GM19438 (cell line): ENCODE results near the gene OXCT1.
"Not testable (repeated sequence)": the region's sequence is repeated elsewhere in the genome, so short reads cannot be mapped to it uniquely, and the experiment has no call there.

Experiments used
- ATAC-seq: cut with Tn5 transposase; IDR thresholded peaks from one replicate; pipeline ENCODE4 v1.9.1; 2021; ENCODE audit warnings: low read depth; ENCODE audit not compliant: unreplicated experiment

Gene OXCT1

DNA sequence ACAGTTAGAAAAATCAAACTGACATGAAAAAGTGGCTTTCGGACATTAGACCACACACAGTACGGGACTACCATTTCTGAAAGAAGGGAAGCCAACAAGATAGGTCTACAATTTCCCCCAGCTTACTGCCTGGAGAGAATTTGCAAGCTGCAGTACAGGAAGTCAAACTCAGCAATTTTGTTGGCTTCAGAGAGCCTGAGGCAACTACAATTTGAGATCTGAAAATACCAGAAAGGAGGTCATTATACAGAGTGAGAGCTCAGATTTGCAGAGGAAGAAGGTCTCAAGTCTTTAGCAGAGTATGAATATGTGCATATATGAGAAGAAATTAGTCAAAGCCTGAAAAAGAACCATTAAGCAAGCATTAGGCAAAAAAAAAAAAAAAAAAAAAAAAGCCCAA is 83.0 kb downstream of the OXCT1 start:
- ATAC-seq = no peak

DNA sequence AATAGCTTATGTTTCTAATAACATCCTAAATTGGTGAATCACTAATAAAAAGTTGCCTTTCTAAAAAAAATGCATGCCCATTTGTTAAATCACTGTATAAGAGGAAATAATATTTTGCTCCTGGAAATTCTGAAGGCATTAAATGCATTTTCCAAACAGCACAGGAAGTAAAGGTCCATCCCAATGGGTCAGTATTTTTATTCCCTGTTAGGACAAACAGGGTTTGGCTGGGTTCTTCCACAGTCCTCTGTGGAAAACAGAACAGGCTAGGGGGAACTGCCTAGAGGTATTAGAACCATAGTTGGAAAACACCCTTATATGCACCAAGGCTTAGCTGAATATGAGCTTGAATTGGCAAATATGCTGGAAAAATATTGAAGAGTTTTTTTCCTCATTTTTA is 85.2 kb downstream of the OXCT1 start:
- ATAC-seq = no peak

DNA sequence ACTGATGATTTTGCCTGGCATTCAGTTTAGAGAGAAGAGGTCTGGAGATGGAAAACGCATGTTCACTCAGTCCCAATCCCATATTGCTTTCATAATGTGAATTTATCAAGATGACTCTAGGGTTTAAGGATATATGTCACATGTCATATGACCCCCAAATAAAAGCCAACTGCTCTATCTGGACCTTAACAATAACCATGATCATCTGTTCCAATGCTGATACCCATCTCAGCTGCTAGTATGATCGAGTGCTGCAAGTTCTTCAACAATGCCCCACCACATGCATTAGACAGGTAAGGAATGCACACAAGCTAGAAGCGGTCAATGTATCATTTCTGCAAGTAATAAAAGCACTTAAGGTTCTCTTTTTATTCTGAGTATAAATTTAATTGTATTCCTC is 91.8 kb downstream of the OXCT1 start:
- ATAC-seq = no peak

DNA sequence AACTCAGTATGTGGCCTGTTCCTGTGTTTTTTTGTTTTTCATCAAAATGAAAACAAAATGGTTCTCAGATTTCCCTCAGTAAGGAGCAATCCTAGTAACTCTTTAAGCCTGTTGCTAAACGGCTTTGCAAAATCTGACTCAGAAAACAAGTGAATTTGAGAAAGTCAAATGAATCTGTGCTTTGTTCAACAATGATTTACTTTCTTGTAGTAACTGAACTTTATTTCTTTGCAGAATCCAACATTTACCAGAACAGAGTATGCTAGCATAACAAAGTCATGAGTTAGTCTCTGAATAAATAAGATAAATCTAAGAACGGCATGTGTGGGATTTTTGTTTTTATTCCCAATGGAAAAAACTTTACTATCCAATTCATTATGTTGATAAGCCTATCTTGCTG is 93.8 kb downstream of the OXCT1 start:
- ATAC-seq = no peak

DNA sequence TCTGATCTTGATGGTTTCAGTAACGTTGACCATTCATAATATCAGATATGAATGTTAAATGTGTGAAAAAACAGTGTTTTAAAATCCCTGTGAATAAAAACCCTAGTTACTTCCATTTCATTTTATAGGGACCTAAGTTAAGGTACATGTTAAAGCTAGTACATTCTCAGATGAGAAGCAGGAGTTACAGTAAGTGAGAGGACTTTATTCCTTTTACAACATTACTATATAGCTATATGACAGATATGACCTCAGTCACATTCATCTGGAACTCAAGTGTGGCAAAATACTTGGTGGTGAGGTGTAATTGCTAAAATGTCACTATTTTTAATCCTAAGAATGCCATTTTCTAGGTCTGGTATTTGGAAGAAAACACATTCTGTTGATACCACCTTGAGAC is 96.4 kb downstream of the OXCT1 start:
- no peak for ATAC-seq

DNA sequence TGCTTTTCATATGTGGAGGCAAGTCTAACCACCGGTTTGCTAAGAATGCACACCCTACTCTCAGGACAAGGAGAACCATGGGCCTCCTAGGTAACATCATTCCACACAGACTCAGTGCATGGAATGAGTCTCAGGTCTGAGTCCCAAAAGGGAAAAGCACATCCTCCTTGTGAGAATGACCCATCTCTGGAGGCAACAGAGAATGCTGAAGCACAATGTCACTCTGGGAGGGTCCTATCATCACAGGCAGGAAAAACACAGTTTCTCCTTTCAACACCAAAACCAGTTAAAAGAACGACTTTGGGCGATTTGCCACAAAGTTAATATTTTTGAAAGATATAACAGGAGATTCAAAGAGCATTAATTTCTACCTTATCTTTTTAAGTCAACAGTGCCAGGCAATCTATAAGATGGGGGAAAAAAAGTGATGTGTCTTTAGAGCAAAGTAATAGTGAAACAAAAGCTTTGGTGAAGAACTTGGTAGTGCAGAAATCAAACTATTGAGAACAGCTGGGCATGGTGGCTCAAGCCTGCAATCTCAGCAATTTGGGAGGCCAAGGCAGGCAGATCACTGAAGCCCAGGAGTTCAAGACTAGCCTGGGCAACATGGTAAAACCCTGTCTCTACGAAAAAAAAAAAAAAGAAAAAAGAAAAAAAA is 97.3 kb downstream of the OXCT1 start:
- ATAC-seq = no peak

DNA sequence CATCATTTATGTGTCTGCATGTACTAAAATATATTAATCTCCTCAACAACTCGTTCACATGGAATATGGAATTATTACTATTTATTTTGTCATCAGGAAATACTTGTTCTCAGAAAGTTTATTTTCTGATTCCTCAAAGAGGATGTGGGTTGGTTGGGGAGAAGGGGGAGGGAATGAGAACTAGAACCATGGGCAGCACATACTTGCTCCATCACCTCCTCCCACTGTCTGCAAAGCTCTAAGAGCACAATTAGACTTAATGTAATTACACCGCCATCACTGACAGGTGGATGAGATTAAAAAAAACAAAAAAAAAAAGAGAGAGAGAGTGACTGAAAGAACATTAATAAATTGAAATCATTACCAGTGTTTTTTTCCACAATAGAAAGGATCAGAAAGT is 98.2 kb downstream of the OXCT1 start:
- no peak for ATAC-seq

DNA sequence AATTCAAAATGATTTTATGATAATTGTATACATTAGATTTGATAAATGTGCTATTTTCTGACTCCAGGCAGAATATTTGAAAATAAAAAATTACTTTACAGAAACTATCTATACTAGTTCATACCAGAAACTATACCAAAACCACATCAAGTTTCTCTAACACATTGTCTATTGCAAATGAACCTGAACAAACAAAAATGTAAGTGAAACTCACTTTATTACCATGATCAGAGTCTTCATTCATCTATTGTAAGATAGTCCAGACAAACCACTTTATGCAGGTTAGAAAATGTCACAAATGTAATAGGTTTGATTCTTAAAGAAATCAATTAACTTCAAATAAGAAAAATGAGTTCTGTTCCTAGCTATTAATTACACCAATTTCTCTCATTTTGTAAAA is 99.4 kb downstream of the OXCT1 start:
- peak; percentile 90 for ATAC-seq

DNA sequence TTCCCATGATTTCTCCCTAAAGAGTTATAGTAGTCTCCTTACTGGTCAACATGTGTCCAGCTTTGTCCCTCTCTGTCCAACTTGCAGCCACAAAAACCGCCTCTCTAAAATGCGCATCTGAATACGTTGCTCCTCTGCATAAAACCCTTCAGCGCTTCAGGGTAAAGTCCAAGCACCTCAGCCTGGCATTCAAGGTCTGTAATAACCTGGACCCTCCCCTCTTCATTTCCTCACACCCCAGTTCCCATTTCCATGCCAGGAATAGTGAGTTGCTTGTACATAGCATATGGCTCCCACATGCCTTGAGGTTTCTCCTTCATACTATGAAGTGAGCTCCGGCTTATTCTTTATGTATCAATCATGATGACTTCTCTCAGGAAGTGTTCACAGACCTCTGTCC is 101.5 kb downstream of the OXCT1 start:
- no peak for ATAC-seq

DNA sequence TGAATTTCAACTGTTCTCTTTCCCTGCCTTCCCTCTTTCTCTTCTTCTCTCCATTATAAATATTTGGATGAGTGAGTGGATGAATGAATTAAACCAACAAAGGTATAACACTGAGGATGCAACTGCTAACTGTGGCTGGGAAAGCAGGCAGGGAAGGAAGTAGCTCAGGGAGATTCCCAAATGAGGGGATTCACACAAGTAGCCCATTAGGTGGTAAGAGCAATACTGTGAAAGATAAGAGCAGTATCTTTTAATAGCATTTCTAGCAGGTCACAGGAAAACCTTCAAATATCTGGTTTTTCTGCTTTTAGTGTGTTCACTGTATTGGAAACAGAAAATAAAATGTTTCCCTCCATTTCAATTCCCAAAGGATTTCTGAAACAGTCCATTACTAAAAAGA is 105.6 kb downstream of the OXCT1 start:
- no peak for ATAC-seq

DNA sequence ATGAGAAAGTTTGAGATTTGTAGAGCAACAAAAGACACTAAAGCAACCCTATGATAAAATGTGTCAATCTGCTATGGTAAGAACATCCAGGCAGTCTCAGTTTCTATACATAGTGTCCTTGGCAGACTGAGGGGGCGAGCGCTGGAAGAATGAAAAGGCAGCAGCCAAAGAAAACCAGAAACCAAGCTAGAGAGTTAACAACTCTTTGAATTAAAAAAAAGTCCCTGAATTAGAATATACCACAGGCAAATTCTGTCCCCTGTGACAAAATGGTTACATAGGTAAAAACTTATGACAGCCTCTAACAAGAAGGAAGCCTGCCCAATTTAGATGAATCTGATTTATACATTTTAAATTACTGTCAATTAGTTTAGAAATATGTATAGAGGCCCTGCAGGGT is 106.7 kb downstream of the OXCT1 start:
- ATAC-seq = no peak

DNA sequence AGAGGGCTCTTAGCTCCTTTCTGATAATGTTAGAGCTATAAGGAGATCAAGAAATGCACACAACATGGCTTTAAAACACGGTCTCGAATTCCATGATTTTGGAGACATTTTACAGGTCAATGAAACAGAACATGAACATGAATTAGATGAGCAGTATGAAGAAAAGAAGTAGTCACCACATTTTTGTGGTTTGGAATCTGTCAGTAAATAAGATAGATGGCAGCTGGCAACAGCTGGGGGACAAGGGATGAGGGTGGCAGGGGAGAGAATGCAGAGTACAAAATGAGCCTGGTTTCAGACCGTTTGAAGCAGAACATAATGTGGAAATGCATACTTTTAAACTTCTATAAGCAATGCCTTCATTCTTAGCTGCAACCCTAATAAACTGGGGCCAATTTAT is 107.1 kb downstream of the OXCT1 start:
- ATAC-seq = no peak

DNA sequence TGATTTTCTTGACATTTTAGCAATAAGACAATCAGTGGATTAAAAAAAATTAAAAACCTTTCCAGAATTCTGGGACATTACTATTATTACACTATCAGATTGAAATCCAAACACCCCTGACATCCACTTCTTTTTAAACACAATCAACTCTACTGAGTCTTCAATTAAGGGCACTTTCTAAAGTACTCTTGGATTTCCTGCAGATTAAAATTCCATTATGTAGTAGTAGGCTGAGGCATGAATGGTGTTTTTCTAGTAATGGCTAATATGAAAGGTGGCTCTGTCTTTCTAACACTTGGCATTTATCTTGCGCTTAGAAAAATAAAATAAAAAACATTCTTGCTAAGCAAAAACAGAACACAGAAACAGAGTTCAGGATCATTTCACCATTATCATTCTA is 107.8 kb downstream of the OXCT1 start:
- no peak for ATAC-seq

DNA sequence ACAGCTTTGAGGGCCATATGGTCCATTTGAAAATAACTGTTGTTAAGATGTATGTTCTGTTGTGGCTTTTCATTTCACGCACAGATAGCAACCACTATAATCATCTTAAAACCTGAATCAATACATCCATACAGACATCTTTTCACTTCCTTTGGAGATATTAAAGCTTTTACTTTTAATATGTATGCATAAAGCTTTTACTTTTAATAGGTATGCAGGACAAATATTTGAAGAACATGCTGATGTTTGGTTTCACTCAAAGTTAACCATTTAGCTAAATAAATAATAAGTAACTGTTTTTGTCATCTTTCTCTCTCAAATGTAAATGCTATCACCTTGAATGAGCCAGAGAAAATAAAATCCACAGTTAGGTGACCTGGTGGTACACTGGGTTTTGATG is 108.6 kb downstream of the OXCT1 start:
- no peak for ATAC-seq

DNA sequence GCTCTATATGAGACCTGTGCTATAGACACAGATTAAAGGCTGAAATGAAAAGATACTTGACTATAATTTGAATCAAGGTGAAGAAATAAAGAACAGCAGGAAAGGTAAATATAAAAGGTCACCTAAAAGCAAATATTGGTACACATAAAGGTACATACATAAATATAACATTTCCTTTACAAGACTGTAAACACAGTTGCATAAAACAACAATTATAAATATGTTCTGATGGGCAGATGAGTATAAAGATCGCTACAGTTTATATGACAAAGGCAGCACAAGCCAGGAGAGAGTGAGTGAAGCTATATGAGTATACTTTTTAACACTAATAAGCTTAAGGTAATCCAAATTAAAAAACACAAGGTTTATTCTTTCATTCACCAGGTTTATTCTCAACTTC is 114.5 kb downstream of the OXCT1 start:
- ATAC-seq = no peak

DNA sequence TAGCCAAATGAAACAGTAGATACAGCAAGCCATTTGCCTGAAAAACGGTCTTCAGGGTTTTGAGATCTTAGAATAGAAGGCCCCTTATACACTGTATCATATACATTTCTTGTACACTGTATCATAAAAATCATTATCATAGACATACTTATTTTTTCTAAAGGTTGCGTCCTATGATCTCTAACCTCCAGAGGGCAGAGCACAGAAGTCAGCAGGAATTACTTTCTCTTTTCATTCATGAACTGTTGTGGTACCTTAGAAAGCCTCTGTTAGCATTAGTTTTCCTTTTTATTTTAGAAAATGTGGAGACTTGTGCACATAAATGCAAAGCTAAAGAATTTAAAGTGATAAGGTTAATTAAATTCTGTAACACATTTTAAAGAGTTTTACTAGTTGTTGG is 115.4 kb downstream of the OXCT1 start:
- no peak for ATAC-seq

DNA sequence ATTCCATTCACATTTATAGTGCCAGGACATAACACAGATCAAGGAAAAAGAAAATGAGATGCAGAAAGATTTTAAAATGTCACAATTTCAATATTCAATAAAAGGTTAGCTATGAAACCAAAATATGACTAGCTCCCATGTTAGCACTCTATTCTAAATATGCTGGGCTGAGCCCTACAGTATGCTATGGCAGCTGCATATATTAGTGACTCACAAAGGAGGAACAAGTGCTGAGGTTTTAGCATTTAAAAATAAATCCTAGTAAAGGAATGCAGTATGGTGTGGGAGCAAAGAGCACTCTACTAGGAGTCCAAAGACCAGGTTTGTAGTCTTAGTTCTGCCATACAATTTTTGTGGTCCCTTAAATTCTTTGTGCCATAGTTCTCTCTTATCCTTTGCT is 118.4 kb downstream of the OXCT1 start:
- ATAC-seq = no peak

DNA sequence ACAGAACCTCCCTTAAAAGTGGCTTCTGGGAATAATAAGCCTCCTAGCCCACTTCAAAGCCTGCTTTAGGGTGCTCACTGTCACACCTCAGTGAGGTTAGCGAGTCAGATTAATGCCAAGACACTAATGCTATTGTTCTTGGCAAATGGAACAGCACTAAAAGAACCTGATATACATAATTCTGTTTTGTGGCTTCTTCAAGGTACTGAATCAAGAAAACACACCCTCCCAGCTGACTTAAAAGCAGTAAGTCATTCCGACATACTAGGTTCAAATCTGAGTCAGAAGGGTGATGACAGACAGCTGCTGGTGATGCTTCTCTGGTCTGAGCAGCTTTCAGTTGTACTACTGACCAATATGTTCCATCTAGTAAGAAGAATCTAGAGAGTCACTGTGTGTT is 121.6 kb downstream of the OXCT1 start:
- ATAC-seq = peak; percentile 98

DNA sequence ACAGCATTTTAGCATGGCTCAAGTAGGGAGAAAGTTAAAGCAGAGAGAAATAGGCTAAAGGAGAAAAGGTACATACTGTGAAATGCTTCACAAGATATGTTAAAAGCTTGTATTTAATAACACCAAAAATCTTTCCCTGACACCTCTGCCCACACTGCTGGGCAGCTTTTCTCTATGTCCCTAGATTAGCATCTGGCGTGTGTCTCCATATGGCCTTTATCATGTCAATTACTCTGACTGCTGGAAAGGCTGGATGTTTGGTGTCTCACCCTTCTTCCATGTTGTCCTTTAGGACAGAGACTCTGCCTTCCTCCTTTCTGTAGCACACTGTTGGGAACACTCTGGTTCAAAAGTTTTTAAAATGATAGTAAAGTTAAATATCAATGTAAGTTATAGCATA is 122.5 kb downstream of the OXCT1 start:
- no peak for ATAC-seq

DNA sequence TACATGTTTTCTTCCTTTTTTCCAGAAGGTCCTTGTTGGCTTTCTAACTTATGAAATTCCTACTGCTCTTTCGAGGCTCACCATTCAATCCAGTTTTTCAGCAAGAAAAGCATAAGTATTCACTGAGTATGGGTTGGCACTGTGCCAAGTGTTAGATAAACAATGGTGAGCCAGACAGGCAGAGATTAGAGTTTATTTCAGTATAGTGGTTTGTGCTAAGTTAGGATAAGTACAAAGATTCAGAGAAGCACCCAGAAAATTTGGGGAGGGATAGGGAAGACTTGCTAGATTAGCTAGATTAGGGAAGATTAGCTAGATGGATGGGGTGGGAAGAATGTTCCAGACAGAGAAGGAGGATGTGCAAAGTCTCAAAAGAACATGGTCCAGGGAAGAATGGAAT is 122.9 kb downstream of the OXCT1 start:
- no peak for ATAC-seq

DNA sequence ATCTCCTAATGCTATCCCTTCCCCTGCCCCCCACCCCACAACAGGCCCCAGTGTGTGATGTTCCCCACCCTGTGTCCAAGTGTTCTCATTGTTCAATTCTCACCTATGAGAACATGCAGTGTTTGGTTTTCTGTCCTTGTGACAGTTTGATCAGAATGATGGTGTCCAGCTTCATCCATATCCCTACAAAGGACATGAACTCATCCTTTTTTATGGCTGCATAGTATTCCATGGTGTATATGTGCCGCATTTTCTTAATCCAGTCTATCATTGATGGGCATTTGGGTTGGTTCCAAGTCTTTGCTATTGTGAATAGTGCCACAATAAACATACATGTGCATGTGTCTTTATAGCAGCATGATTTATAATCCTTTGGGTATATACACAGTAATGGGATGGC is 127.6 kb downstream of the OXCT1 start:
- ATAC-seq = not testable (repeated sequence)

DNA sequence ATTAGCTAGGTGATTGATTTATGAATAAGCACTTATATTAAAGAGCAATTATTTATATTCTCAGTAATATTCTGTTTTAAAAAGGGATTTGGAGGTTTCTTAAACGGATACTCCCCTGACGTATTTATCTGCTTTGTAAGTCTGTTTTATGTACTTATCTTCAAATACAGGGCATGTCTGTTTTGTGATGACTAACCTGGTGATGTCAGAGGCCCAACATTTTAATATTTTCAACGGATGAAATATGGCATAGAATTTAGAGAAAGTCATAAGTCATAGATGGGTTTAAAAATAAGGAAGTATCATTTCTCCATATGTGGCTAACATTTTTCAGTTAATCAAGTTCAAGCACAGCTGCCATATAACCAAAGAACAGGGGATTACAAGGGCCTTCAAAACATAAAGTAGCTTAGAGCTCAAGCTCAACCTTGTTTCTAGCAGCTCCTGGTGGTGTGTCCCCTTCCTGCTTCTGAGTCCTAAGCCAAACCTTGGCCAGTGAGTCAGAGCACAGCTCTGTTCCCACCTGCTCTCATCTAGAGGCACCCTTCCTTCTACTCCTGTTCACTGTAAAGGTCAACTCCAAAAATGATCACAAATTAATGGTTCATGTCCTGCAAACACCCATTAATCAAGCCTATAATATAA is 131.4 kb downstream of the OXCT1 start:
- ATAC-seq = no peak

DNA sequence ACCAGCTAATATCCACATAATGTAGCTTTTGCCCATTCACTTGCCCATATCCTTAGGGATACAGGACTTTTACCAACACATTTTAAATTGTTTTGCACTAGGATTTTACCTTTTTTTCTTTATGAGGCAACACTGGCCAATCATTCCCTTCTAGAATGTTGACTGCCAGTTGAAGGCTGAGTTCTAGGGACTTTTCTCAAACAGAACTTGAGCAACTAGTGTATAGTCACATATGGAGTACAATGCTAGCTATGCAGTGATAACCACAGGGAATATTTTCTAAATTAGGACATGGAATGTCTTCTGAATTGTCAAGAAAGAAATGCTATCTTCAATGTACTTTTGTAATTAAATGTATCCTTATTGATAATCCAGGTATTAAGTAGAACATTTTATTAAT is 133.6 kb downstream of the OXCT1 start:
- no peak for ATAC-seq
